ENCODE measurements around the gene TSC22D4.

TSC22D4 gene

GRCh38 chr7:100435401-100436304 is 43.4 kb downstream of the TSC22D4 start (continued):
- TF ChIP-seq, protein P1, sequence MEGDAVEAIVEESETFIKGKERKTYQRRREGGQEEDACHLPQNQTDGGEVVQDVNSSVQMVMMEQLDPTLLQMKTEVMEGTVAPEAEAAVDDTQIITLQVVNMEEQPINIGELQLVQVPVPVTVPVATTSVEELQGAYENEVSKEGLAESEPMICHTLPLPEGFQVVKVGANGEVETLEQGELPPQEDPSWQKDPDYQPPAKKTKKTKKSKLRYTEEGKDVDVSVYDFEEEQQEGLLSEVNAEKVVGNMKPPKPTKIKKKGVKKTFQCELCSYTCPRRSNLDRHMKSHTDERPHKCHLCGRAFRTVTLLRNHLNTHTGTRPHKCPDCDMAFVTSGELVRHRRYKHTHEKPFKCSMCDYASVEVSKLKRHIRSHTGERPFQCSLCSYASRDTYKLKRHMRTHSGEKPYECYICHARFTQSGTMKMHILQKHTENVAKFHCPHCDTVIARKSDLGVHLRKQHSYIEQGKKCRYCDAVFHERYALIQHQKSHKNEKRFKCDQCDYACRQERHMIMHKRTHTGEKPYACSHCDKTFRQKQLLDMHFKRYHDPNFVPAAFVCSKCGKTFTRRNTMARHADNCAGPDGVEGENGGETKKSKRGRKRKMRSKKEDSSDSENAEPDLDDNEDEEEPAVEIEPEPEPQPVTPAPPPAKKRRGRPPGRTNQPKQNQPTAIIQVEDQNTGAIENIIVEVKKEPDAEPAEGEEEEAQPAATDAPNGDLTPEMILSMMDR (tag by site-specific recombination; IDR thresholded peaks at IDR 0.05): peak; percentile 39; the same call in 1 of the 2 replicates
- no peak for TF ChIP-seq ZNF114 (tag by site-specific recombination; IDR thresholded peaks at IDR 0.05)
- TF ChIP-seq, protein P2, sequence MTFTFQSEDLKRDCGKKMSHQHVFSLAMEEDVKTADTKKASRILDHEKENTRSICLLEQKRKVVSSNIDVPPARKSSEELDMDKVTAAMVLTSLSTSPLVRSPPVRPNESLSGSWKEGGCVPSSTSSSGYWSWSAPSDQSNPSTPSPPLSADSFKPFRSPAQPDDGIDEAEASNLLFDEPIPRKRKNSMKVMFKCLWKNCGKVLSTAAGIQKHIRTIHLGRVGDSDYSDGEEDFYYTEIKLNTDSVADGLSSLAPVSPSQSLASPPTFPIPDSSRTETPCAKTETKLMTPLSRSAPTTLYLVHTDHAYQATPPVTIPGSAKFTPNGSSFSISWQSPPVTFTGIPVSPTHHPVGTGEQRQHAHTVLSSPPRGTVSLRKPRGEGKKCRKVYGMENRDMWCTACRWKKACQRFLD (tag by site-specific recombination; IDR thresholded peaks at IDR 0.05): no peak
- no peak for TF ChIP-seq ZNF558 (tag by site-specific recombination; IDR thresholded peaks at IDR 0.05)
- no peak for TF ChIP-seq ZFP69B (tag by site-specific recombination; IDR thresholded peaks at IDR 0.05)
- peak; percentile 71 for TF ChIP-seq ZNF341 (tag by site-specific recombination; IDR thresholded peaks at IDR 0.05; ENCODE audit: low read depth)
- TF ChIP-seq ZNF645 (tag by site-specific recombination; IDR thresholded peaks at IDR 0.05): no peak
- TF ChIP-seq, protein P3, sequence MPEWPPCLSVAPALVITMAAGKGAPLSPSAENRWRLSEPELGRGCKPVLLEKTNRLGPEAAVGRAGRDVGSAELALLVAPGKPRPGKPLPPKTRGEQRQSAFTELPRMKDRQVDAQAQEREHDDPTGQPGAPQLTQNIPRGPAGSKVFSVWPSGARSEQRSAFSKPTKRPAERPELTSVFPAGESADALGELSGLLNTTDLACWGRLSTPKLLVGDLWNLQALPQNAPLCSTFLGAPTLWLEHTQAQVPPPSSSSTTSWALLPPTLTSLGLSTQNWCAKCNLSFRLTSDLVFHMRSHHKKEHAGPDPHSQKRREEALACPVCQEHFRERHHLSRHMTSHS (tag by site-specific recombination; IDR thresholded peaks at IDR 0.05): no peak
- no peak for TF ChIP-seq ZNF830 (tag by site-specific recombination; IDR thresholded peaks at IDR 0.05; ENCODE audit: low read depth)
- TF ChIP-seq SP3 (tag by site-specific recombination; IDR thresholded peaks at IDR 0.05): 0 out of 2 replicates have a peak, but pooled peaks have one; percentile 14
- TF ChIP-seq ZBTB26 (tag by site-specific recombination; optimal IDR thresholded peaks at IDR 0.05): peak; percentile 99
- no peak for TF ChIP-seq ZNF791 (tag by site-specific recombination; IDR thresholded peaks at IDR 0.05)
- peak; percentile 77 for TF ChIP-seq ZNF423 (tag by site-specific recombination; IDR thresholded peaks at IDR 0.05)
- TF ChIP-seq ZNF394 (tag by site-specific recombination; IDR thresholded peaks at IDR 0.05; ENCODE audit: borderline replicate concordance): no peak
- no peak for TF ChIP-seq ZSCAN16 (tag by site-specific recombination; IDR thresholded peaks at IDR 0.05)
- no peak for TF ChIP-seq ZNF214 (tag by site-specific recombination; IDR thresholded peaks at IDR 0.05; ENCODE audit: borderline replicate concordance)
- no peak for TF ChIP-seq HOXD13 (CRISPR knock-in tag; IDR thresholded peaks at IDR 0.05; ENCODE audit: borderline replicate concordance)
- TF ChIP-seq ZNF473 (tag by site-specific recombination; IDR thresholded peaks at IDR 0.05): no peak
- no peak for TF ChIP-seq EGR2 (tag by site-specific recombination; IDR thresholded peaks at IDR 0.05; ENCODE audit: low read depth)
- TF ChIP-seq RBAK (tag by site-specific recombination; IDR thresholded peaks at IDR 0.05): no peak
- TF ChIP-seq ZNF211 (tag by site-specific recombination; IDR thresholded peaks at IDR 0.05; ENCODE audit: low read depth): no peak
- no peak for TF ChIP-seq ZNF426 (tag by site-specific recombination; IDR thresholded peaks at IDR 0.05)
- no peak for TF ChIP-seq ZNF37A (tag by site-specific recombination; IDR thresholded peaks at IDR 0.05)
- TF ChIP-seq, protein P4, sequence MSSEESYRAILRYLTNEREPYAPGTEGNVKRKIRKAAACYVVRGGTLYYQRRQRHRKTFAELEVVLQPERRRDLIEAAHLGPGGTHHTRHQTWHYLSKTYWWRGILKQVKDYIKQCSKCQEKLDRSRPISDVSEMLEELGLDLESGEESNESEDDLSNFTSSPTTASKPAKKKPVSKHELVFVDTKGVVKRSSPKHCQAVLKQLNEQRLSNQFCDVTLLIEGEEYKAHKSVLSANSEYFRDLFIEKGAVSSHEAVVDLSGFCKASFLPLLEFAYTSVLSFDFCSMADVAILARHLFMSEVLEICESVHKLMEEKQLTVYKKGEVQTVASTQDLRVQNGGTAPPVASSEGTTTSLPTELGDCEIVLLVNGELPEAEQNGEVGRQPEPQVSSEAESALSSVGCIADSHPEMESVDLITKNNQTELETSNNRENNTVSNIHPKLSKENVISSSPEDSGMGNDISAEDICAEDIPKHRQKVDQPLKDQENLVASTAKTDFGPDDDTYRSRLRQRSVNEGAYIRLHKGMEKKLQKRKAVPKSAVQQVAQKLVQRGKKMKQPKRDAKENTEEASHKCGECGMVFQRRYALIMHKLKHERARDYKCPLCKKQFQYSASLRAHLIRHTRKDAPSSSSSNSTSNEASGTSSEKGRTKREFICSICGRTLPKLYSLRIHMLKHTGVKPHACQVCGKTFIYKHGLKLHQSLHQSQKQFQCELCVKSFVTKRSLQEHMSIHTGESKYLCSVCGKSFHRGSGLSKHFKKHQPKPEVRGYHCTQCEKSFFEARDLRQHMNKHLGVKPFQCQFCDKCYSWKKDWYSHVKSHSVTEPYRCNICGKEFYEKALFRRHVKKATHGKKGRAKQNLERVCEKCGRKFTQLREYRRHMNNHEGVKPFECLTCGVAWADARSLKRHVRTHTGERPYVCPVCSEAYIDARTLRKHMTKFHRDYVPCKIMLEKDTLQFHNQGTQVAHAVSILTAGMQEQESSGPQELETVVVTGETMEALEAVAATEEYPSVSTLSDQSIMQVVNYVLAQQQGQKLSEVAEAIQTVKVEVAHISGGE (tag by site-specific recombination; conservative IDR thresholded peaks at IDR 0.05; ENCODE audit: low read depth): no peak; the same call in none of the 2 replicates
- TF ChIP-seq ZNF157 (tag by site-specific recombination; IDR thresholded peaks at IDR 0.05): no peak
- TF ChIP-seq ZNF362 (tag by site-specific recombination; IDR thresholded peaks at IDR 0.05): no peak
- no peak for TF ChIP-seq ZNF324 (tag by site-specific recombination; IDR thresholded peaks at IDR 0.05)
